Stimulated activated CD4-positive, alpha-beta T cell treated with anti-CD3 and anti-CD28 coated beads, Interleukin-12 subunit alpha, Interleukin-12 subunit beta, amount 100 ng/mL, for 24 hours (primary cell): ENCODE results near the gene CAPN11.
"Not testable (repeated sequence)": the region's sequence is repeated elsewhere in the genome, so short reads cannot be mapped to it uniquely, and the experiment has no call there.

Source experiments
- DNase-seq, 2 experiments: peaks; one replicate each; pipeline ENCODE4 v3.0.0-alpha.2; 2020; ENCODE audit warnings: low read depth in 2 of 2

The CAPN11 gene

DNA sequence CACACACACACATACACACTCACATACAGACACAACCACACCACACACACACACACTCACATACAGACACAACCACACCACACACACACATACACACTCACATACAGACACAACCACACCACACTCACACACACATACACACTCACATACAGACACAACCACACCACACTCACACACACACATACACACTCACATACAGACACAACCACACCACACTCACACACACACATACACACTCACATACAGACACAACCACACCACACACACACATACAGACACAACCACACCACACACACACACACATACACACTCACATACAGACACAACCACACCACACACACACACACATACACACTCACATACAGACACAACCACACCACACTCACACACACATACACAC is 23.2 kb downstream of the CAPN11 start:
- not testable (repeated sequence) for DNase-seq

DNA sequence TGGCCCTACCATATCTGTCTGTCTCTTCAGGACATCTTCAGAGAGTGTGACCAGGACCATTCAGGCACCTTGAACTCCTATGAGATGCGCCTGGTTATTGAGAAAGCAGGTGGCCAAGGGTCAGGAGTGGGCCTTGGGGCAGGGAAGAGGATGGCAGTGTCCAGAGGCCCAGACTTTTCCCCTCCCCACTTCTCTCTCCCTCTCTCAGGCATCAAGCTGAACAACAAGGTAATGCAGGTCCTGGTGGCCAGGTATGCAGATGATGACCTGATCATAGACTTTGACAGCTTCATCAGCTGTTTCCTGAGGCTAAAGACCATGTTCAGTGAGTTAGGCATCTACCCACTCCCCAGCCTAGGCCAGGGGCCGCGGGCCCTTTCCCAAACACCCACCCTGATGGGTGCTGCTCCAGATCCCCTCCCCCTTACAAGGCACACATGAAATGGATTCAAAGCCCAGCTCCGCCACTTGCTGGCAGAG is 24.3 kb downstream of the CAPN11 start:
- no peak for DNase-seq

DNA sequence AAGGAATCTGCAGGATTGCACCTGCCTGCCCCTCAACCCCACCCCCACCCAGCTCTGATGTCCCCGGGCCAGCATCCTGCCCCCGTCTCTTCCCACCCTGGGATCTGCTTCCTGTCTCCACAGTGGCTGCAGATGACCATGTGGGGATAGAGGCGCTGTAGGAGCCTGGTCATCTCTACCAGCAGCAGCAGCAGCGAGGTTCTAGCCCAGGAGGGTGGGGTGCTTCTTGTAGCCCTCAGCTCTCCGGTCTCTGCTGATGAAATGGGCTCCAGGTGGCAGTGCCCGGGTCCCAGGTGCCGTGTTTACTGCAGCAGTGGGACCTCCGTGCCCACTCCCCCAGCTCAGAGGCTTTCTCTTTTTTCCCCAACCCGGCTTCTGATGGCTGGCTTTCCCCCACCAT is 25.2 kb downstream of the CAPN11 start:
- DNase-seq = no peak

DNA sequence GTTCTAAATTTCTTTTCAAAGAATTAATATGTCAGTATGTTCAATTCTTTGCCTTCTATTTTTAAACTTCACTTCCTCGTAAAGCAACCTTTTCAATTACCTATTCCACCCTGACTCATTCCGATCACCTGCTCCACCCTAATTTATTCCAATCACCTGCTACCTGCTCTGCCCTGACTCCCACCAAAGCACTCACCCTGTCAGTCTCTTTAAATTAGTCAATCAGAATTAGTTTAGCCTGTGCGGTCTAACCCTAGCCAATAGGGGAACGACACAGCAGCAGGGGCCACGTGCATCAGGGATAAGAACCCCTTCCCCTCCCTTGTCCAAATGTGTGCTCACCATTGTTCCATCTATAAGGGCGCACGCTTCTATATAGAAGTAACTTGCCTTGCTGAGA is 26.7 kb downstream of the CAPN11 start:
- not testable (repeated sequence) for DNase-seq

DNA sequence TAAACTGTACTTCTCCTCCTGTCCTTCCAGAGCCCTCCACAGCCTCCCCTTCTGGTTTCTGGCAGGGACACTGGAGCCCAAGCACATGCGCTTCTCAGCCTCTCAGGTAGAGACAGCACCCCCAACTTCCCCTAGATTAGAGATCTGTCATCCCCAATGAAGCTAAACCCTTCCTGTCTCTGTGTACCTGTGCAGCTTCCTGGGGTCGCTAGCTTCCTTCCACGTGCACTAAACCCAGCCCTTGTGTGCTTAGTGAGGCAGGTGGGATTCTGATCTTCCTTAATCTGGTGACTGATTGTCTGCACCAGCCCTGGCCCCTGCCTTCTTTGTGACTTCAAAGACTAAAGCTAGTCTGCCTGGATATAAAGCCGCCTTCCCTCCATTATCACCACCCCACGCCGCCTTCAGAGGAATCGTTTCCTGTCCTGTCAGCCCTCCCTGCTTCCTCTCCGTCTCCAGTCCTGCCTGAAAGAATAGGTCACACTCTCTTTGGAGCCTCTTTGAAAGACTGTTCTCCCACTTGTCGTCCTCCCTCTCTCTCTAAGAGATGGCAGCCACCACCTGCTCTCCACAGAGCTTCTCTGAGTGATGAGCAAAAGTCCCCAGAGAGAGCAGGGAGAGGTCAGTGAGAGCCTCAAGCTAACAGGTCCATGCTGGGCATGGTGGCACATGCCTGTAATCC is 27.5 kb downstream of the CAPN11 start:
- DNase-seq = no peak

- DNase-seq = no peak
Observed at GRCh38 chr6:44186635-44187025, 28.0 kb downstream of the CAPN11 start.

GRCh38 chr6:44188819-44189218 is 30.2 kb downstream of the CAPN11 start:
- no peak for DNase-seq

DNA sequence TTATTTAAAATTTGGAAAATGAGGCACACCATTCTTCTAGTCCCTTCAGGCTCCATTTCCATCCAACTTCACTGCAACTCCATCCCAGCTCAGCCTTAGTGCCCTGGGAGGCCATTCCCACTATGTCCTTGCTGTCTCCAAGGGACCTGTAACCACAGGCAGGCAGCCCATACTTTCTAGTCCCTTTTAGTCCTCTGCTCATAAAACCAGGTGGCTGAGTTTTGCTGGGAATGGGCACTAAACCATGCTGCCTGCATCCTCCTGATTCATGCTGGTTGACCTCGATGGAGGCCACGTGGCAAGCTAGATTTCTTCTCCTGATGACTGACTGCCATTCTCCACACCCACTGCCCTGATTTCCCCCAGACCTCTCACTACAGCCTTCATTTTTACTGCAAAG is 30.6 kb downstream of the CAPN11 start:
- DNase-seq = no peak

DNA sequence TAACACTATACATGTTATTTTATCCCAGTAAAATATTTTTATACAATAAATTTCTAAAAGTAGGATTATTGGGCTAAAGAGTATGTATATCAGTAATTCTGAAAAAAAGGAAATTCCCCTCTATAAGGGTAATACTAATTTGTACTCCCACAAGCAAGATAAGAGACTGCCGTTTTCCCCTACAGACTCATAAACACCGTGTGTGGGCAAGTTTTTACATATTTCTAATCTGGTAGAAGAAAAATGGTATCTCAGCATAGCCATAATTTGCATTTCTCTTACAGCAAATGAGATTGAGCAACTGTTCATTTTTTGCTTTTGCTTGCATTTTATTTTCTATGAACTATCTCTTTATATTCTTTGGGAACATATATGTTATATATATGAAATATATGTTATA is 32.1 kb downstream of the CAPN11 start:
- DNase-seq = no peak

DNA sequence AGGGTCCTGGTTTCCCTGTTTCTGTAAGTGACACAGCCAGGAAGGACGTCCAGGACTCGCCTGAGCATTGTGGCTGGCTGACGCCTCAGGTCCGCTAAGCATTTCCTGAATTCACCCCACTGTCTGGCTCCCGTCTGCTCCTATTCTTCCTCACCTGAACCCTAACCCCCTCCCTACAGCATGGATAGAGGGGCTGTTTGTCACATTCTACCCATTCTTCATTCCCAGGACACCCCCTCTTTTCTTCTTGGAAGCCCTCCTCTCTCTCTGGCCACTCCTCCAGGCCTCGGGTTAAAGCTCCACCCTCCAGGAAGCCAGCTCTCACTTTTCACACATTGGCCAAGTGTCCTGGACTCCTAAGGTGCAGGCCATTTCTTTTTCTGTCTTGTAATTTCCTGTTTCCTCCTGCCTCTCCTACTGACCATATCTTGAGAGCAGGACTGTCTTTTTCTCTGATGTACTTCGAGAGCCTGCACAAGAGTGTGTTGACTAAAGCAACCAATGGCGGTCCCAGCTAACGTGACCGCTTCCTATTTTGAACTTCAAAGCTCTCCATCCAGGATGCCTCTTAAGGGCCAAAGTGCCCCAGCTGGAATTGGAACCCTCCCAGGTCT is 33.9 kb downstream of the CAPN11 start:
- DNase-seq = no peak

DNA sequence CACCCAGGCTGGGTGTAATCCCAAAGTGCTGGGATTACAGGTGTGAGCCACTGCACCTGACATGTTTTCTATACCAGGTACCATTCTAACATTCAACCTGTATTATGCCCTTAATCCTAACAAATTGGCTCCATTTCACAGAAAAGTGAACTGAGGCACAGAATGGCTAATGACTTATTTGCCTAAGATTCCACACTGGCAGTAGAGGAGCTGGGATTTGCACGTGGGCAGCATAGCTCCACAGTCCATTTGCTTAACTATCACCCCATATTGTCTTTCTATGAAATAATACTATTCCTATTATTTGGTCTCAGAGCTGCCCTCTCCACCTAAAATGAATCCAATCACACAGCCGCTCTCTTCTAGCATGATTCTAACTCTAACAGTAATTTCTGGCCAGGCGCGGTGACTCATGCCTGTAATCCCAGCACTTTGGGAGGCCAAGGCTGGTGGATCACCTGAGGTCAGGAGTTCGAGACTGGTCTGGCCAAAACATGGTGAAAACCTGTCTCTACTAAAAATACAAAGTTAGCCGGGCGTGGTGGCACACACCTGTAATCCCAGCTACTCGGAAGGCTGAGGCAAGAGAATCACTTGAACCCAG is 34.8 kb downstream of the CAPN11 start:
- DNase-seq = no peak

DNA sequence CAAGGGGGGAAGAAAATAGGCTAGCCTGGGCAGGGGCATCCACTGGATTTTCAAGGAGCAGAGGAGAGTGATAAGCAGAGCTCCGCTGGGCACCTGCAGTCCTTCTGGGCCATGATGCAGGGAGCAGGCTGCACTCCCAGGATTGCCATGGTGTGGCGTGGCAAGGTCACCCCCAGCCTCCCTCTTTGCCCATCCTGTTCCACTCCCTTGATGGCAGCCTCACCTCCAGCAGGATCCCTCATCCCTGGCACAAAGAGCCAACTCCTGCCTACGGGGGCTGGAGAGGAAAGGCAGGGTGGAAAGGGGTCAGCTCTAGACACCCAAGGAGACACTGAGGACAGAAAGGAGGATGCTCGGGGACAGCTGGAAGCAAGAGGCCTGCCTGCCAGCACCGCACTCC is 35.7 kb downstream of the CAPN11 start:
- no peak for DNase-seq

DNA sequence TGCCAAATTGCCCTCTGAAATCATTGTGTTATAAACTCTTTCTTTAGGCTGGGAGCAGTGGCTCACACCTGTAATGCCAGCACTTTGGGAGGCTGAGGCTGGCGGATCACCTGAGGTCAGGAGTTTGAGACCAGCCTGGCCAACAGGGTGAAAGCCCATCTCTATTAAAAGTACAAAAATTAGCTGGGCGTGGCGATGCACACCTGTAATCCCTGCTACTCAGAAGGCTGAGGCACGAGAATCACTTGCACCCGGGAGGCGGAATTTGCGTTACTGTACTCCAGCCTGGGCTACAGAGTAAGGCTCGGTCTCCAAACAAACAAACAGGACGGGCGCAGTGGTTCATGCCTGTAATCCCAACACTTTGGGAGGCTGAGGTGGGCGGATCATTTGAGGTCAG is 37.7 kb downstream of the CAPN11 start:
- not testable (repeated sequence) for DNase-seq

DNA sequence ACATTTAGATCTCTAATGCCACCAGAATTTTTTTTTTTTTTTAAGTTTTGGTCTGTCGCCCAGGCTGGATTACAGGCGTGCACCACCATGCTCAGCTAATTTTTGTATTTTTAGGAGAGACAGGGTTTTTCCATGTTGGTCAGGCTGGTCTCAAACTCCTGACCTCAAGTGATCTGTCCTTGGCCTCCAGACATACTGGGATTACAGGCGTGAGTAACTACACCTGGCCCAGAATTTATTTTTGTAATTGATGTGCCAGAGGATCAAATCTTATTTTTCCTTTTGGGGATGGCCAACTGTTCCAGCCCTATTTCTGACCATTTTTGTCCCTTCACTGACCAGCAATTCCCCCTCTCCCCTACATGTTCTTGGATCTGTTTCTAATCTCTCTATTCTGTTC is 40.1 kb downstream of the CAPN11 start:
- no peak for DNase-seq

DNA sequence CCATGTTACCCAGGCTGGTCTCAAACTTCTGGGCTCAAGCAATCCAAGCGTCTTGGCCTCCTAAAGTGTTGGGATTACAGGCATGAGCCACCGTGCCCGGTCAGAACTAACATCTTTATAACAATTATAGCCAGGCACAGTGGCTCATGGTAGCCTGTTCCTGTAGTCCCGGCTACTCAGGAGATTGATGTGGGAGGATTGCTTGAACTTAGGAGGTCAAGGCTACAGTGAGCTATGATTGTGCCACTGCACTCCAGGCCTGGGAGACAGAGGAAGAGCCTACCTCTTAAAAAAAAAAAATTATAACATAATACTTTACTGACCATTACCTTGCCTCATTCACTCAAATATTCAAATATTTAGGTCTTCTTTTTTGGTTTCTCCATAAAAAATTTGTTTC is 41.3 kb downstream of the CAPN11 start:
- DNase-seq = no peak

DNA sequence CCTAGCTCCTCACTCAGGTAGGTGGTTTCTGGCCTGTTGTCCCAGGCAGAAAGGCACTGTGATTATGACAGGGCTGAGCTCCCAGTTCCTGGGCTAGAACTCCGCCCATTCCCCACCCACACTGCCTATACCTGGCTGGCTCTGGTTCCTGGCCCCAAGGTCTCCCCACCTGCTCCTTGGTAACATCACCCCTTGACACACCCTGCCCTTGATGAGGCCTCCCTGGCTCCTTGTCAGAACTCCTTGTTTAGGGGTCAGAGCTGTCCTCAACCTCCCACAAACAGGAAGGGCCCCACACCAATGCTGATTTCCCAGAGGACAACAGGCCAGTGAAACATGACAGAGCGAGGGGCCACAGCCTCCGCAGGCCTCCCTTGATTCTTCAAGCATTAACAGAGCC is 42.6 kb downstream of the CAPN11 start:
- DNase-seq = no peak

DNA sequence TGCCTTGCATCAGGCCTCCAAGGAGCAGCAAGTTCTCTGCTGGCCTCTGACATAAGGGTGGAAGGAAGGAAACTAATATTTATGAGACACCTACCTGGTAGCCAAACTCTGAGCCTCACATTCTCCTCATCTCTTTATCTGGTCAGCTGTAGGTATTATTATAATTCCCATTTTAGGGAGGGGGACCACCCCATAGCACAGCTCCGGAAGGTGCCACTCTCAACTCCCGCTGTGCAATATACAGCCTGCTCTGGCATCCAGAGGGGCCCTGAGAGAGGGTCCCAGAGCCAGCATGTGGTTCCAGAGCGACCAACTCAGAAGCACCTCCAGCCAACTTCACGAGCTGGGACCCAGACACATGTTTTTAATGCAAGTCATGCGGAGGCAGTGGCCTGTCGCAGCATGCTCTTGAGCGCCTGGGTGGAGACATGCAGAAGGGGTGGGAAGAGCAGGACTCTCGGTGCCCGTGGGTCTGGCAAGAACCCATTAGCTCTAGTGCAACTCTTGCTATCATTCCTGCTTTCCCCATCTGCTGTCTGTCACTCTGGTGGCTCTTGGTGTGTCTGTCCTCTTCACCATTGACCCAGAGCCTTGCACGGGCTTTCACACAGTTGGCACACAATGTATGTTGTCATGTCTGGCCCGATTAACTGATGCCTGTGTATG is 43.2 kb downstream of the CAPN11 start:
- DNase-seq = no peak

GRCh38 chr6:44202332-44202971 is 43.8 kb downstream of the CAPN11 start:
- no peak for DNase-seq

GRCh38 chr6:44202972-44203750 is 44.5 kb downstream of the CAPN11 start:
- no peak for DNase-seq

DNA sequence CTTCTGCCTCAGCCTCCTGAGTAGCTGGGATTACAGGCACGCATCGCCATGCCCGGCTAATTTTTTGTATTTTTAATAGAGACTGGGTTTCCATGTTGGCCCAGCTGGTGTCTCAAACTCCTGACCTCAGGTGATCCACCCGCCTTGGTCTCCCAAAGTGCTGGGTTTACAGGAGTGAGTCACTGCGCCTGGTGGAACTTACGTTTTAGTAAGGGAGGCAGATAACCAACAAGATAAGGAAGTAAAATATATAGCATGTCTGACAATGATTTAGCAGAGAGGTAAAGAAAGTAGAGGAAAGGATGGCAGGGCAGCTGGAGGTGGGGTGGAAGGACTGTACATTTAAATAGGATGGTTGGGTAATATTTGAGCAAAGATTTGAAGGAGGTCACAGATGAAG is 45.3 kb downstream of the CAPN11 start:
- DNase-seq = no peak

DNA sequence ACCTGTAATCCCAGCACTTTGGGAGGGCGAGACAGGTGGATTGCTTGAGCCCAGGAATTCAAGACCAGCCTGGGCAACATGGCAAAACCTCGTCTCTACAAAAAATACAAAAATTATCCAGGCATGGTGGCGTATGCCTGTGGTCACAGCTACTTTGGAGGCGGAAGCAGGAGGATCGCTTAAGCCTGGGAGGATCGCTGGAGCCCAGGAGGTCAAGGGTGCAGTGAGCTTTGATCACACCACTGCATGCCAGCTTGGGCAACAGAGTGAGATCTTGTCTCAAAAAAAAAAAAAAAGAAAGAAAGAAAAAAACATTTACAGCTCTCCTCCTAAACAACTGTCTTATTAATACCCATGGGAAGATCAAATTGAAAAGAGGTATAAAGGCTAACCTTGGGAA is 49.3 kb downstream of the CAPN11 start:
- no peak for DNase-seq

DNA sequence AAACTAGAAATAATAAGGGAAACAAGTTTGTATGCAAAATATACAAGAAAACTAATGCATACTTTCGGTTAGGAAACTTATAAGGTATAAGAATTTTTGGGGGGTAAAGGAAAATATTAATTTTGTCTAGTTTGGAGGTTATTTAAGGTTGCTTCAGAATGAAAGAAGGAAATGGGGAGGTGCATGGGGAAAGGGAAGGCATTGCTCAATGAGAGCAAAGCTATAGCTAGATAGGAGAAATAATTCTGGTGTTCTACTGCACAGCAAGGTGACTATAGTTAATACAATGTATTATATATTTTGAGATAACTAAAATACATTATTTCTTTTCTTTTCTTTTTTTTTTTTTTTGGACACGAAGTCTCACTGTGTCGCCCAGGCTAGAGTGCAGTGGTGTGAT is 52.7 kb downstream of the CAPN11 start:
- no peak for DNase-seq
